Measurements from ENCODE around the gene C22orf15. TPM values are rescaled to one million over a fixed set of nuclear protein-coding genes. Genes with fewer than 3 reads are reported as not detected.

C22orf15 gene
- total and polyA plus RNA-seq, 4 donors, result 0.03 to 0.17 (median 0.12) TPM

- TF ChIP-seq REST (IDR thresholded peaks at IDR 0.05), result peak; percentile 84
- peak in 1 of 2 donors; percentile 37 for TF ChIP-seq GABPA (IDR thresholded peaks at IDR 0.05 in 1 of 2, conservative IDR thresholded peaks at IDR 0.05 in 1 of 2)
- peak; percentile 33 to 83 for TF ChIP-seq JUND (IDR thresholded peaks at IDR 0.05)
- TF ChIP-seq HNF4G (IDR thresholded peaks at IDR 0.05), result peak; percentile 81
Measured at GRCh38 chr22:23764899-23765881, 2.4 kb downstream of the C22orf15 start (continued).

- TF ChIP-seq CTCF (IDR thresholded peaks at IDR 0.05; ENCODE audit: low read depth, low read length, missing input control) (no peak), JUND (IDR thresholded peaks at IDR 0.05) (no peak), MAX (IDR thresholded peaks at IDR 0.05) (no peak), ATF3 (IDR thresholded peaks at IDR 0.05) (no peak), FOXA1 (IDR thresholded peaks at IDR 0.05) (no peak), NR2F2 (IDR thresholded peaks at IDR 0.05) (no peak), EGR1 (IDR thresholded peaks at IDR 0.05; ENCODE audit: low read depth in 2 of 2) (no peak), FOXA2 (IDR thresholded peaks at IDR 0.05) (no peak), SP1 (IDR thresholded peaks at IDR 0.05) (no peak), HNF4A (conservative IDR thresholded peaks at IDR 0.05) (no peak), HNF4G (IDR thresholded peaks at IDR 0.05) (no peak), RXRA (IDR thresholded peaks at IDR 0.05) (no peak)
- 2% methylated on average over 27 of the region's 27 CpGs for WGBS
- Histone ChIP-seq H3K4me3 (ENCODE audit: low read depth in 1 of 3, low read length in 3 of 3) (peak overlapping the region; percentile 67 to 96 (median 80)), H3K4me1 (ENCODE audit: control insufficient read depth in 4 of 4, insufficient read depth in 4 of 4, low read length in 3 of 4) (peaks cover 19 to 48% (median 35%) of the 10 kb centered on the region in 4 donors), H3K36me3 (ENCODE audit: control insufficient read depth in 4 of 4, insufficient read depth in 3 of 4, low read depth in 1 of 4, low read length in 3 of 4) (peaks cover 0 to 6% (median 4%) of the 10 kb centered on the region in 4 donors), H3K27ac (ENCODE audit: low read depth in 1 of 2, low read length in 2 of 2) (peak overlapping the region; percentile 93 to 94), H3K9me3 (ENCODE audit: control insufficient read depth in 4 of 4, low read length in 3 of 4) (no peaks in the 10 kb centered on the region), H3K9ac (ENCODE audit: low read depth in 1 of 2, low read length in 2 of 2) (peak overlapping the region; percentile 93 to 94), H3K27me3 (ENCODE audit: control insufficient read depth in 4 of 4, insufficient read depth in 4 of 4, low read length in 3 of 4) (no peaks in the 10 kb centered on the region)
- DNase-seq (ENCODE audit: low spot score), result no peak
Measured at GRCh38 chr22:23767303-23767672, 4.5 kb downstream of the C22orf15 start.
